HepG2 (cell line): ENCODE measurements around the gene CABP2. TPM values are rescaled to one million over a fixed set of nuclear protein-coding genes. Genes with fewer than 3 reads are reported as not detected.
A peak's percentile ranks its signal among the peaks of the same experiment; 100 is the strongest.

Source experiments
- ATAC-seq: fragments of 200-7000 bp; cut with Tn5 transposase; 3 replicates; pipeline ENCODE4 v1.9.1; 2020; ENCODE audit warnings: mild to moderate bottlenecking, moderate library complexity
- BruUV-seq: library from RNA; stranded (reverse); fragments of 400-500 nt; replicated peaks from 2 replicates; lab custom pipeline; 2021; lab: Mats Ljungman, UMichigan
- CTCF ChIA-PET: fragments of 300-600 bp; formaldehyde crosslinking; extraction: SDS; loops from one replicate; lab custom pipeline; 2021; ENCODE audit warnings: low total read pairs, inconsistent platforms, low intra/inter-chr PET ratio; lab: Yijun Ruan, JAX
- POLR2A ChIA-PET: fragments of 350-600 bp; sonication (Branson Sonifier 250); formaldehyde crosslinking; loops from one replicate; lab custom pipeline; 2020; ENCODE audit warnings: antibody characterized with exemption, inconsistent platforms; lab: Yijun Ruan, JAX
- DNase-seq: peaks from one replicate; pipeline ENCODE4 v3.0.0-alpha.2; 2015; ENCODE audit warnings: low spot score
- FAIRE-seq: peaks from 3 replicates; lab custom pipeline; 2011; peaks lifted over from hg19 to GRCh38; lab: Jason Lieb, UNC
- H2AFZ ChIP-seq: one replicate; pipeline ENCODE4 v1.6.1; 2011; ENCODE audit warnings: low read length, inconsistent platforms
- H3K27ac ChIP-seq: fragments of 300-600 bp; 3 replicates; pipeline ENCODE4 v1.8.0; 2011; ENCODE audit warnings: mixed run types, mild to moderate bottlenecking, mixed read lengths, low read length, inconsistent platforms; ENCODE audit not compliant: insufficient read depth; ENCODE audit errors: extremely low read length
- H3K27me3 ChIP-seq, 2 experiments: fragments of 200-600 bp in 1 of 2; 2 replicates in 1 of 2; 3 replicates in 1 of 2; pipeline versions ENCODE4 v1.6.0 to v1.8.0; 2011; ENCODE audit warnings: low read length in 2 of 2, mild to moderate bottlenecking in 2 of 2, moderate library complexity in 2 of 2, inconsistent platforms in 1 of 2; ENCODE audit not compliant: insufficient read depth in 2 of 2, control insufficient read depth in 1 of 2
- H3K36me3 ChIP-seq, 2 experiments: fragments of 200-600 bp in 1 of 2; replicated peaks in 1 of 2; 2 replicates in 1 of 2; 3 replicates in 1 of 2; pipeline versions ENCODE4 v1.5.1 to v1.8.0; 2011; ENCODE audit warnings: low read length in 2 of 2, inconsistent platforms in 1 of 2; ENCODE audit not compliant: insufficient read depth in 2 of 2, control insufficient read depth in 1 of 2
- H3K4me1 ChIP-seq: 2 replicates; pipeline ENCODE4 v1.5.1; 2012; ENCODE audit warnings: low read length, inconsistent platforms; ENCODE audit not compliant: insufficient read depth
- H3K4me2 ChIP-seq: 2 replicates; pipeline ENCODE4 v1.6.0; 2011; ENCODE audit warnings: low read depth, low read length, inconsistent platforms
- H3K4me3 ChIP-seq, 3 experiments: fragments of 200-600 bp in 1 of 3; sonication (generic), shearing (Covaris generic) in 1 of 3; replicated peaks in 1 of 3; 2 replicates each; pipeline ENCODE4 v1.5.1; 2011 to 2016; ENCODE audit warnings: low read length in 3 of 3, inconsistent platforms in 2 of 3, low read depth in 2 of 3, mild to moderate bottlenecking in 2 of 3, control low read depth in 1 of 3, mixed read lengths in 1 of 3; ENCODE audit not compliant: insufficient read depth in 1 of 3
- H3K79me2 ChIP-seq: one replicate; pipeline ENCODE4 v1.6.1; 2011; ENCODE audit warnings: low read length, inconsistent platforms; ENCODE audit not compliant: insufficient read depth
- H3K9ac ChIP-seq: 2 replicates; pipeline ENCODE4 v1.6.0; 2011; ENCODE audit warnings: mild to moderate bottlenecking, low read depth, low read length, inconsistent platforms; ENCODE audit not compliant: insufficient read depth
- H3K9me3 ChIP-seq: 2 replicates; pipeline ENCODE4 v1.5.1; 2012; ENCODE audit warnings: mild to moderate bottlenecking, low read length
- H4K20me1 ChIP-seq: 2 replicates; pipeline ENCODE4 v1.6.0; 2011; ENCODE audit warnings: inconsistent platforms, mild to moderate bottlenecking, low read length, moderate library complexity; ENCODE audit not compliant: insufficient read depth
- HMGA1 ChIP-seq: sonication (generic); formaldehyde crosslinking; conservative IDR thresholded peaks from 2 replicates; pipeline ENCODE4 v1.4.0; 2020; ENCODE audit warnings: missing genetic modification reagents
- KLF12 ChIP-seq: sonication (generic); formaldehyde crosslinking; IDR thresholded peaks from 2 replicates; pipeline ENCODE4 v1.4.0; 2020; ENCODE audit warnings: missing genetic modification reagents, borderline replicate concordance
- RBFOX2 ChIP-seq: fragments of 200-400 bp; formaldehyde crosslinking; IDR thresholded peaks from 2 replicates; pipeline ENCODE4 v1.6.1; 2017; ENCODE audit warnings: low read depth, mild to moderate bottlenecking, low read length
- RELA ChIP-seq: sonication (generic); formaldehyde crosslinking; IDR thresholded peaks from 2 replicates; pipeline ENCODE4 v1.4.0; 2020; ENCODE audit warnings: missing genetic modification reagents
- TEF ChIP-seq: sonication (generic); formaldehyde crosslinking; IDR thresholded peaks from 2 replicates; pipeline ENCODE4 v1.5.0; 2020; ENCODE audit warnings: missing genetic modification reagents
- ZNF17 ChIP-seq: sonication (generic); formaldehyde crosslinking; IDR thresholded peaks from 2 replicates; pipeline ENCODE4 v1.5.0; 2020; ENCODE audit warnings: mild to moderate bottlenecking, missing genetic modification reagents
- ZNF724P ChIP-seq: sonication (generic); formaldehyde crosslinking; IDR thresholded peaks from 2 replicates; pipeline ENCODE4 v1.8.0; 2022; ENCODE audit warnings: missing genetic modification reagents, borderline replicate concordance
- WGBS: methylation state at CpG from one replicate; pipeline ENCODE4 v1.1.6; 2017; ENCODE audit warnings: low lambda C conversion rate; 5-methylcytosine and 5-hydroxymethylcytosine counted together
- in situ Hi-C: cut with HindIII; loops from 2 replicates; pipeline ENCODE4 v1.10.0; 2017; ENCODE audit warnings: low pct_unique_long_range_greater_than_20kb; ENCODE audit not compliant: extremely low pct_ligation_motif_present
- intact Hi-C: fragments of 100-400 bp; cut with micrococcal nuclease; formaldehyde crosslinking; loops from one replicate; pipeline ENCODE4 v1.10.0; 2022; ENCODE audit not compliant: unreplicated experiment
- polyA plus RNA-seq, 8 experiments: library from polyadenylated mRNA; depleted of rRNA in 3 of 8; stranded (reverse) in 7 of 8; unstranded in 1 of 8; fragments of >200 nt; fragmentation: Illumina TruSeq in 4 of 8; extraction: Trizol in 4 of 8; gene quantifications; 2 replicates each; pipeline versions ENCODE4 v1.2.1 to v1.2.3, GENCODE V29; 2011 to 2016; ENCODE audit warnings: low read depth in 4 of 8, missing spikeins in 1 of 8, mixed read lengths in 1 of 8; ENCODE audit not compliant: insufficient read depth in 1 of 8
- total RNA-seq, 5 experiments: library from RNA; depleted of rRNA; stranded (reverse); fragments of >200 nt; fragmentation: Illumina TruSeq; extraction: Trizol; gene quantifications; 2 replicates each; pipeline ENCODE4 v1.2.3, GENCODE V29; 2016; ENCODE audit warnings: low read depth in 1 of 5

CABP2 gene
- total and polyA plus RNA-seq, 2 of the 13 experiments (the other 11 are each of a cell fraction or from before 2014, with no cell fraction given), result not detected

GRCh38 chr11:67489885-67490726 lies 33.1 kb downstream of the CABP2 start:
- CTCF ChIA-PET, result no interaction called here
- in situ Hi-C loops (no loop called here), intact Hi-C loops (no loop called here)
- DNase-seq (no peak), ATAC-seq (no peak), FAIRE-seq (no peak)
- Histone ChIP-seq H4K20me1 (no peaks in the 10 kb centered on the region), H3K4me1 (peaks cover 2% of the 10 kb centered on the region), H3K4me3 (no peak overlapping the region), H3K36me3 (peaks cover 5 to 25% of the 10 kb centered on the region in 2 experiments; a peak in 4 of 5 replicates), H3K4me2 (no peak overlapping the region), H3K27ac (no peak overlapping the region), H3K79me2 (no peaks in the 10 kb centered on the region), H3K9ac (no peak overlapping the region), H3K9me3 (no peaks in the 10 kb centered on the region), H2AFZ (no peak overlapping the region), H3K27me3 (no peaks in the 10 kb centered on the region)
- BruUV-seq, result TSS peak; percentile 64
- POLR2A ChIA-PET, result interaction anchor here (1.3 kb wide), 1 partner anchor 15 kb away, joined by 4 read pairs; the partner anchor contains the start of gene PITPNM1
- no peak for TF ChIP-seq TEF
- TF ChIP-seq RELA (CRISPR knock-in tag), result no peak
- no peak for TF ChIP-seq HMGA1
- TF ChIP-seq KLF12 (CRISPR knock-in tag), result no peak
- TF ChIP-seq RBFOX2, result 0 out of 2 replicates have a peak, but pooled peaks have one; percentile 10
- no peak for TF ChIP-seq ZNF724P (CRISPR knock-in tag)
- TF ChIP-seq ZNF17 (CRISPR knock-in tag), result no peak
- 96% methylated on average over 18 of the region's 23 CpGs for WGBS
